ENCODE measurements around the gene FGFR3.

FGFR3 gene

GRCh38 chr4:1750381-1751154 lies 42.5 kb upstream of the FGFR3 start:
- H3K27me3 ChIP-seq (ENCODE audit: insufficient read depth, low read depth): no peaks in the 10 kb centered on the region
- H3K4me2 ChIP-seq: no peak overlapping the region
- H2AFZ ChIP-seq (ENCODE audit: low read depth): no peak overlapping the region
- H4K20me1 ChIP-seq (ENCODE audit: insufficient read depth): no peaks in the 10 kb centered on the region
- no peak overlapping the region for H3K27ac ChIP-seq
- H3K4me3 ChIP-seq (IDR thresholded peaks at IDR 0.05; ENCODE audit: insufficient read depth, low read depth, low read length): no peak overlapping the region
- no peaks in the 10 kb centered on the region for H3K79me2 ChIP-seq (ENCODE audit: insufficient read depth, low read depth)
- H3K36me3 ChIP-seq (ENCODE audit: insufficient read depth): no peaks in the 10 kb centered on the region
- H3K4me1 ChIP-seq (ENCODE audit: low read depth, poor library complexity, severe bottlenecking): no peaks in the 10 kb centered on the region
- no peak overlapping the region for H3K9ac ChIP-seq
- no peak for TF ChIP-seq CTCF (conservative IDR thresholded peaks at IDR 0.05; ENCODE audit: low read depth, low read length)

GRCh38 chr4:1751155-1751918 lies 41.8 kb upstream of the FGFR3 start:
- H3K27ac ChIP-seq: no peak overlapping the region
- H2AFZ ChIP-seq (ENCODE audit: low read depth): no peak overlapping the region
- no peak overlapping the region for H3K4me2 ChIP-seq
- no peaks in the 10 kb centered on the region for H3K27me3 ChIP-seq (ENCODE audit: insufficient read depth, low read depth)
- H3K4me3 ChIP-seq (IDR thresholded peaks at IDR 0.05; ENCODE audit: insufficient read depth, low read depth, low read length): no peak overlapping the region
- no peaks in the 10 kb centered on the region for H3K79me2 ChIP-seq (ENCODE audit: insufficient read depth, low read depth)
- TF ChIP-seq CTCF (conservative IDR thresholded peaks at IDR 0.05; ENCODE audit: low read depth, low read length): no peak
- no peaks in the 10 kb centered on the region for H3K4me1 ChIP-seq (ENCODE audit: low read depth, poor library complexity, severe bottlenecking)
- H3K9ac ChIP-seq: no peak overlapping the region
- H4K20me1 ChIP-seq (ENCODE audit: insufficient read depth): no peaks in the 10 kb centered on the region
- H3K36me3 ChIP-seq (ENCODE audit: insufficient read depth): no peaks in the 10 kb centered on the region

- Histone ChIP-seq H3K4me3 (IDR thresholded peaks at IDR 0.05; ENCODE audit: insufficient read depth, low read depth, low read length) (no peak overlapping the region), H3K9ac (no peak overlapping the region)
Measured at GRCh38 chr4:1751919-1752283, 41.2 kb upstream of the FGFR3 start.

More at GRCh38 chr4:1751919-1752283, 41.2 kb upstream of the FGFR3 start:
- Histone ChIP-seq H3K36me3 (ENCODE audit: insufficient read depth) (no peaks in the 10 kb centered on the region), H3K4me1 (ENCODE audit: low read depth, poor library complexity, severe bottlenecking) (no peaks in the 10 kb centered on the region), H4K20me1 (ENCODE audit: insufficient read depth) (no peaks in the 10 kb centered on the region), H2AFZ (ENCODE audit: low read depth) (no peak overlapping the region), H3K79me2 (ENCODE audit: insufficient read depth, low read depth) (no peaks in the 10 kb centered on the region), H3K4me2 (no peak overlapping the region), H3K27me3 (ENCODE audit: insufficient read depth, low read depth) (no peaks in the 10 kb centered on the region), H3K27ac (no peak overlapping the region)
- TF ChIP-seq CTCF (conservative IDR thresholded peaks at IDR 0.05; ENCODE audit: low read depth, low read length): no peak
